Measurements from ENCODE around the gene CD9. TPM values are rescaled to one million over a fixed set of nuclear protein-coding genes. Genes with fewer than 3 reads are reported as not detected.

CD9 gene
- polyA plus RNA-seq, 1 of the 3 experiments (the other 2 are of a cell fraction), result 76.6 TPM

- Histone ChIP-seq H3K27me3 (ENCODE audit: insufficient read depth) (no peaks in the 10 kb centered on the region), H3K9me3 (no peaks in the 10 kb centered on the region), H3K79me2 (ENCODE audit: insufficient read depth) (no peaks in the 10 kb centered on the region), H3K36me3 (replicated peaks in 1 of 2; ENCODE audit: control insufficient read depth in 1 of 2, insufficient read depth in 2 of 2, low read length in 1 of 2) (no peaks in the 10 kb centered on the region), H3K27ac (ENCODE audit: low read depth in 2 of 2, low read length in 1 of 2) (no peak overlapping the region), H3K4me1 (ENCODE audit: control insufficient read depth in 1 of 2, insufficient read depth in 2 of 2, low read depth in 1 of 2, low read length in 1 of 2) (peaks cover 5 to 15% of the 10 kb centered on the region in 2 experiments; a peak in 3 of 4 replicates), H4K20me1 (ENCODE audit: insufficient read depth) (no peaks in the 10 kb centered on the region), H2AFZ (ENCODE audit: low read depth) (no peak overlapping the region), H3F3A (replicated peaks; ENCODE audit: insufficient read depth) (peaks cover 6% of the 10 kb centered on the region), H3K4me3 (ENCODE audit: low read depth in 2 of 2, low read length in 1 of 2) (no peak overlapping the region), H3K9ac (no peak overlapping the region), H3K9me2 (no peaks in the 10 kb centered on the region), H3K4me2 (no peak overlapping the region)
- TF ChIP-seq EZH2phosphoT487 (IDR thresholded peaks at IDR 0.05; ENCODE audit: borderline replicate concordance, low read depth) (no peak), USF2 (IDR thresholded peaks at IDR 0.05; ENCODE audit: borderline replicate concordance, low read depth, low read length) (no peak), YY1 (IDR thresholded peaks at IDR 0.05; ENCODE audit: low read depth) (no peak), JUND (IDR thresholded peaks at IDR 0.05) (no peak), ZBTB33 (IDR thresholded peaks at IDR 0.05; ENCODE audit: borderline replicate concordance, low read depth) (no peak), NFIC (IDR thresholded peaks at IDR 0.05; ENCODE audit: borderline replicate concordance) (no peak), FOSL2 (IDR thresholded peaks at IDR 0.05; ENCODE audit: borderline replicate concordance, low read depth) (no peak), RCOR1 (IDR thresholded peaks at IDR 0.05; ENCODE audit: low read length) (no peak), MXI1 (IDR thresholded peaks at IDR 0.05; ENCODE audit: low read depth, low read length) (no peak), FOXM1 (IDR thresholded peaks at IDR 0.05; ENCODE audit: low read depth) (no peak), GABPA (IDR thresholded peaks at IDR 0.05; ENCODE audit: low read depth) (no peak), CHD2 (IDR thresholded peaks at IDR 0.05; ENCODE audit: low read length, partially characterized antibody) (no peak), ELF1 (IDR thresholded peaks at IDR 0.05) (no peak), CTCF (IDR thresholded peaks at IDR 0.05) (no peak), TAF1 (IDR thresholded peaks at IDR 0.05; ENCODE audit: borderline replicate concordance, low read depth, low read length) (no peak), POLR2AphosphoS5 (IDR thresholded peaks at IDR 0.05; ENCODE audit: low read depth, low read length) (no peak), RXRA (IDR thresholded peaks at IDR 0.05; ENCODE audit: borderline replicate concordance, low read depth) (no peak), REST (IDR thresholded peaks at IDR 0.05; ENCODE audit: low read depth, low read length) (no peak), RAD21 (IDR thresholded peaks at IDR 0.05; ENCODE audit: low read length) (no peak)
- DNase-seq, result no peak
- WGBS (ENCODE audit: low lambda C conversion rate), result 93% methylated on average over 15 of the region's 15 CpGs
- POLR2A ChIA-PET, result no interaction called here
- CTCF ChIA-PET, result no interaction called here
Observed at GRCh38 chr12:6172086-6172485, 28.1 kb upstream of the CD9 start.
